Measurements from ENCODE around the gene TBX3. TPM values are rescaled to one million over a fixed set of nuclear protein-coding genes. Genes with fewer than 3 reads are reported as not detected.
A peak's percentile ranks its signal among the peaks of the same experiment; 100 is the strongest.

TBX3 gene
- total RNA-seq, 1 donor from 2014 or later, result 16.3 TPM

- intact Hi-C loops (cut with micrococcal nuclease), result no loop called here
- DNase-seq, result no peak
- no peak for ATAC-seq
Observed at GRCh38 chr12:114685869-114686268, 1.9 kb upstream of the TBX3 start.

GRCh38 chr12:114685320-114685781 lies 1.4 kb upstream of the TBX3 start:
- ATAC-seq, result no peak
- DNase-seq, result no peak
- intact Hi-C loops (cut with micrococcal nuclease), result no loop called here

GRCh38 chr12:114684870-114685273 lies 897 bp upstream of the TBX3 start:
- intact Hi-C loops (cut with micrococcal nuclease), result no loop called here
- no peak for ATAC-seq
- no peak for DNase-seq

DNA sequence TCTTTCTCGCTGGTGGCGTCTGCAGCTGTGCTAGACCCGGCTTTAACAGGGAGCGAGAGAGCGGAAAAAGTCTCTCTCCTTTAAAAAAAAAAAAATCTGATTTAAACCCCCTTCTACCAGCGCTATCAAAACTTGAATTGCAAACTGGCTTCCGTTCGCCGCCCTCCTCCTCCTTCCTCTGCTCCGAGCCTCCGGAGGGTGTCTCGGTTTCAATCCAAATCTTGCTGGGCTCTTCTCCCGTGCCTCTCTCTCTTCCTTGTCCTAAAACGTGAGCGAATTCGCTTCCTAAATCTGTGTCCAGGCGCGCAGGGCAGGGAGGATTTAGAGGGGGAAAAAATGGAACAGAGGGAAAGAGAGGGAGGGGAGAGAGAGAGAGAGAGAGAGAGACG lies 272 bp downstream of the TBX3 start:
- no peak for DNase-seq
- peak; percentile 9 for ATAC-seq
- intact Hi-C loops (cut with micrococcal nuclease), result no loop called here

GRCh38 chr12:114682785-114683708 lies 928 bp downstream of the TBX3 start:
- ATAC-seq, result peak; percentile 46
- intact Hi-C loops (cut with micrococcal nuclease), result no loop called here
- DNase-seq, result peak; percentile 71

GRCh38 chr12:114682106-114682784 lies 1.7 kb downstream of the TBX3 start:
- intact Hi-C loops (cut with micrococcal nuclease), result no loop called here
- no peak for DNase-seq

DNA sequence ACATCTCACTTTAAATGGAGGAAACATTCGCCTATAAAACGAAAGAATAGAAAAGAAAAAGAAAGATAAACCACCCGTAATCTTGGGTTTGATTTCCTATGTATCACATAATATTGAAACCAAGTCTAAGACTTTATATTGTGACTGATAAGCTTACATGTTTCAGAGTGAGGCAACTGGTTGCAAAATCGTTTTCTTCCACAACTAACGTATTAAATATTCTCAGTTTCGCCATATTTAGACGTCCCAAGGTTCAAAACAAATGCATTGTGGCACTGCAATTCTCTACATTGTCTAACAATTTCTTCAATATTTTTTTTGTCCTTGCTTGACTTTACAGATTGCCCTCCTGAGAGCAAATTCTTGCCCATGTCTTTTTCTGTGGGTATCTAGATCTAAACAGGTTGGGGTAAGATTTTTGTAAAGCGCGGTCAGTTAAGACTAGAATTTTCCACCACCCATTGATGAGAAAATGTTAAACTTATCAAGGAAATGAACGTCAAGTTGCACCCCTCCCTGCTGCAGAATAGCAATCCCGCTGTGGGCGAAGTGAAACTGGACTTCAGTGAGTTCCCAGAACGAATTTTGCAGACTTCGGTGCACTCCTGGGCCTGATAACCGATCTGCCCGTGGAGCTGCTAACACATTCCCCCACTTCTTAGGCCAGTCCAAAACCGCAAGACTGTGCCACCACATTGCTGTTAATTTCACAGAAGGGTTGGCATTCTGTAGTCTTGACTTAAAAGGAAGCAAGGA lies 2.7 kb downstream of the TBX3 start:
- intact Hi-C loops (cut with micrococcal nuclease), result no loop called here
- ATAC-seq, result no peak
- DNase-seq, result no peak

More at GRCh38 chr12:114682106-114682784, 1.7 kb downstream of the TBX3 start:
- no peak for ATAC-seq

GRCh38 chr12:114680604-114681069 lies 3.3 kb downstream of the TBX3 start:
- intact Hi-C loops (cut with micrococcal nuclease), result no loop called here
- ATAC-seq (no peak), DNase-seq (no peak)

- intact Hi-C loops (cut with micrococcal nuclease), result no loop called here
- DNase-seq (no peak), ATAC-seq (no peak)
Observed at GRCh38 chr12:114679942-114680341, 4.0 kb downstream of the TBX3 start.

- intact Hi-C loops (cut with micrococcal nuclease), result no loop called here
Observed at GRCh38 chr12:114679452-114679875, 4.5 kb downstream of the TBX3 start.

GRCh38 chr12:114678718-114679117 lies 5.3 kb downstream of the TBX3 start:
- intact Hi-C loops (cut with micrococcal nuclease), result no loop called here
- no peak for ATAC-seq
- no peak for DNase-seq

More at GRCh38 chr12:114679452-114679875, 4.5 kb downstream of the TBX3 start:
- ATAC-seq (no peak), DNase-seq (no peak)

- DNase-seq, result no peak
- intact Hi-C loops (cut with micrococcal nuclease), result no loop called here
- ATAC-seq, result no peak
Observed at GRCh38 chr12:114678028-114678427, 5.9 kb downstream of the TBX3 start.

GRCh38 chr12:114676142-114676741 lies 7.7 kb downstream of the TBX3 start:
- intact Hi-C loops (cut with micrococcal nuclease), result no loop called here
- ATAC-seq, result no peak
- no peak for DNase-seq

- DNase-seq (no peak), ATAC-seq (no peak)
- intact Hi-C loops (cut with micrococcal nuclease), result no loop called here
Observed at GRCh38 chr12:114674251-114675047, 9.5 kb downstream of the TBX3 start.

GRCh38 chr12:114673901-114674250 lies 10.1 kb downstream of the TBX3 start:
- intact Hi-C loops (cut with micrococcal nuclease), result no loop called here
- ATAC-seq (no peak), DNase-seq (no peak)

DNA sequence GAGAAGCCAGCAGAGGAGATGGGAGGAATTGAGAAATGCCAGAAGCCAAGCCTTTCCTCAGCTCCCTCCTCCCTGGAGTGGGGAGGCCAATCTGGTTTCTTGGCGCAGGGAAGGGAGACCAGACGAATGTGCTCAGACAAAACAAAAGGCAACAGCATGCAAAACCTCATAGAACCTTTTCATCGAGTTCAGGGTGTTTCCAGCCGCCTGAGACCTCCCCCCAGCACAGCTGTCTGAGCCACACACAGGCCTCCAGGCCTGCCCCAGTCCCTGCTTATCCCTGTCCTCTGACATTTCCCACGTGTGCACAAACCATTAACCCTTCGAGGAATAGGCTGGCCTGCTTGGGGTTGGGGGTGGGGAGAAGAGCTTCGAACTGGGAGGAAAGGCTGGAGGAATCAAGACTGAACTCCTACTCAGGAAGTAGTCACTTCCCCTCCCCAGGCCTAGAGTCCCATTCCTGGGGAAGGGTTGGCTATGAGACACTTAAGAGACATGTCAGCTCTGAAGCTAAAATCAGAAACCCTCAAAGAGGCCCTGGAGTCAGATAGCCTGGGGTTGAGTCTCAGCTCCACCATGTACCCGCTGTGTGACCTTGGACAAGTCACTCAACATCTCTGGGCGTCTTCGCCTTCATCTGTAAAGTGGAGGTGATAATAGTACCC lies 10.7 kb downstream of the TBX3 start:
- intact Hi-C loops (cut with micrococcal nuclease), result no loop called here
- ATAC-seq (peak; percentile 61), DNase-seq (no peak)

- DNase-seq (no peak), ATAC-seq (no peak)
- intact Hi-C loops (cut with micrococcal nuclease), result no loop called here
Observed at GRCh38 chr12:114672817-114673168, 11.2 kb downstream of the TBX3 start.

All from left ventricle myocardium superior (tissue), 1 donor.